AG09309 (cell line): ENCODE data around the gene SMKR1.

Experiments used
- DNase-seq: peaks from one replicate; pipeline ENCODE4 v3.0.0-alpha.2; 2010; ENCODE audit warnings: low read depth
- H3K4me3 ChIP-seq: 2 replicates; pipeline ENCODE4 v1.5.1; 2011; ENCODE audit warnings: mild to moderate bottlenecking, low read depth, low read length, moderate library complexity; ENCODE audit not compliant: control insufficient read depth
- TF ChIP-seq, protein P1 (sequence below): IDR thresholded peaks from 2 replicates; pipeline ENCODE4 v1.5.1; 2011; ENCODE audit warnings: mild to moderate bottlenecking, low read depth, low read length, inconsistent platforms; ENCODE audit not compliant: insufficient read depth, control insufficient read depth; ENCODE audit errors: missing control alignments

The SMKR1 gene

GRCh38 chr7:129535896-129536295 lies 33.6 kb downstream of the SMKR1 start:
- TF ChIP-seq, protein P1, sequence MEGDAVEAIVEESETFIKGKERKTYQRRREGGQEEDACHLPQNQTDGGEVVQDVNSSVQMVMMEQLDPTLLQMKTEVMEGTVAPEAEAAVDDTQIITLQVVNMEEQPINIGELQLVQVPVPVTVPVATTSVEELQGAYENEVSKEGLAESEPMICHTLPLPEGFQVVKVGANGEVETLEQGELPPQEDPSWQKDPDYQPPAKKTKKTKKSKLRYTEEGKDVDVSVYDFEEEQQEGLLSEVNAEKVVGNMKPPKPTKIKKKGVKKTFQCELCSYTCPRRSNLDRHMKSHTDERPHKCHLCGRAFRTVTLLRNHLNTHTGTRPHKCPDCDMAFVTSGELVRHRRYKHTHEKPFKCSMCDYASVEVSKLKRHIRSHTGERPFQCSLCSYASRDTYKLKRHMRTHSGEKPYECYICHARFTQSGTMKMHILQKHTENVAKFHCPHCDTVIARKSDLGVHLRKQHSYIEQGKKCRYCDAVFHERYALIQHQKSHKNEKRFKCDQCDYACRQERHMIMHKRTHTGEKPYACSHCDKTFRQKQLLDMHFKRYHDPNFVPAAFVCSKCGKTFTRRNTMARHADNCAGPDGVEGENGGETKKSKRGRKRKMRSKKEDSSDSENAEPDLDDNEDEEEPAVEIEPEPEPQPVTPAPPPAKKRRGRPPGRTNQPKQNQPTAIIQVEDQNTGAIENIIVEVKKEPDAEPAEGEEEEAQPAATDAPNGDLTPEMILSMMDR, result no peak

GRCh38 chr7:129536323-129536722 lies 34.0 kb downstream of the SMKR1 start:
- DNase-seq, result no peak
- TF ChIP-seq, protein P1, result no peak
- H3K4me3 ChIP-seq, result no peak overlapping the region

More at GRCh38 chr7:129535896-129536295, 33.6 kb downstream of the SMKR1 start:
- DNase-seq, result no peak
- H3K4me3 ChIP-seq, result no peak overlapping the region

- no peak overlapping the region for H3K4me3 ChIP-seq
- DNase-seq, result no peak
- TF ChIP-seq, protein P1, result no peak
These were observed 36.5 kb downstream of the SMKR1 start for GRCh38 chr7:129538790-129539189.

- TF ChIP-seq, protein P1, result no peak
- no peak overlapping the region for H3K4me3 ChIP-seq
- DNase-seq, result no peak
These were observed 38.0 kb downstream of the SMKR1 start for GRCh38 chr7:129540340-129540739.

GRCh38 chr7:129544700-129545099 lies 42.4 kb downstream of the SMKR1 start:
- TF ChIP-seq, protein P1, result no peak
- no peak overlapping the region for H3K4me3 ChIP-seq
- DNase-seq, result no peak

DNA sequence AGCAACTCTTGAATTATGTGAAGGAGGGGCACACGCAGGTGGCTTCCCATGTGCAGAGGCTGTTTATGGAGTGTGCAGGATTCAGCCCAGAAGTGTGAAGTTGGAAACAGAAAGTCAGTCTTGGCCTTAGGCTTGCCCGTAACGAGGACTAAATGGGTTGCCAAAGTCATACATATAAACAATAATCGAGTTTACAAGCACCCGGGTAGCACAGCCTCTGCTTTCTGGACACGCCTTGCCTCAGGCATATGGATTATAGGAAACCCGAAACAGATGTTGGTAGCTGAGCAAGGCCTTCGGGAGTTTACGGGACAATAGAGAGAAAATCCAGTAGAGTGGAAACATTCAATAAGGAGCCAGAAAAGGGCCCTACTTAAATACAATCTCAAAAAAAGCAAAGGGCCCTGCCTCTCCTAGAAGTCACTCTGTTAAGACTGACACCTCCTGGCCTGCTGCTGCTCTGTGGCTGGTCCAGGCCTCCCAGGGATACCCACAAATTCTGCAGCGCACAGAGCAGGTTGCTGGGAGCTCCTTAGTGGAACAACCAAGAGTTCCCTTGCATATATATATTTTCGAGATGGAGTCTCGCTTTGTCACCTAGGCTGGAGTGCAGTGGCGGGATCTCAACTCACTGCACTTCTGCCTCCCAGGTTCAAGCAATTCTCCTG lies 48.5 kb downstream of the SMKR1 start:
- peak; percentile 69 for DNase-seq
- TF ChIP-seq, protein P1, result no peak
- no peak overlapping the region for H3K4me3 ChIP-seq
